GM13977 (cell line): ENCODE results near the gene VN1R5.

Experiments used
- DNase-seq: peaks from one replicate; pipeline ENCODE4 v3.0.0; 2012; ENCODE audit warnings: low spot score
- CTCF ChIP-seq: IDR thresholded peaks from 2 replicates; pipeline ENCODE4 v1.5.1; 2012; ENCODE audit warnings: mild to moderate bottlenecking, control low read depth; ENCODE audit not compliant: insufficient read depth; ENCODE audit errors: extremely low read depth, missing control alignments
- in situ Hi-C: fragments of 300-500 bp; cut with MboI; formaldehyde crosslinking; loops from one replicate; pipeline ENCODE4 v1.12.0; 2022; ENCODE audit warnings: low sequenced_read_pairs, low pct_unique_long_range_greater_than_20kb, mixed read lengths, inconsistent platforms; ENCODE audit not compliant: unreplicated experiment

The VN1R5 gene

GRCh38 chr1:247270003-247270402 lies 14.1 kb downstream of the VN1R5 start:
- DNase-seq: no peak
- no peak for TF ChIP-seq CTCF
- in situ Hi-C loops: no loop called here

- in situ Hi-C loops: no loop called here
- no peak for TF ChIP-seq CTCF
- no peak for DNase-seq
Observed at GRCh38 chr1:247273013-247273412, 17.1 kb downstream of the VN1R5 start.

- TF ChIP-seq CTCF: no peak
- no peak for DNase-seq
- in situ Hi-C loops: no loop called here
Observed at GRCh38 chr1:247274605-247275256, 18.9 kb downstream of the VN1R5 start.

- no peak for TF ChIP-seq CTCF
- in situ Hi-C loops: no loop called here
- no peak for DNase-seq
Observed at GRCh38 chr1:247277191-247277590, 21.3 kb downstream of the VN1R5 start.

GRCh38 chr1:247281001-247281574 lies 25.2 kb downstream of the VN1R5 start:
- DNase-seq: no peak
- TF ChIP-seq CTCF: no peak
- in situ Hi-C loops: no loop called here

- in situ Hi-C loops: no loop called here
- TF ChIP-seq CTCF: no peak
- no peak for DNase-seq
Observed at GRCh38 chr1:247286134-247286670, 30.3 kb downstream of the VN1R5 start.

- no peak for TF ChIP-seq CTCF
- DNase-seq: no peak
- in situ Hi-C loops: no loop called here
Observed at GRCh38 chr1:247287460-247287859, 31.6 kb downstream of the VN1R5 start.
